CD8-positive, alpha-beta memory T cell (primary cell): ENCODE data around the gene MTMR8. TPM values are rescaled to one million over a fixed set of nuclear protein-coding genes. Genes with fewer than 3 reads are reported as not detected.

Experiments
- CTCF ChIA-PET: fragments of 350-600 bp; sonication (Branson Sonifier 250); formaldehyde crosslinking; loops from one replicate; lab custom pipeline; 2021; ENCODE audit warnings: antibody characterized with exemption; lab: Charles Lee
- POLR2A ChIA-PET: fragments of 350-600 bp; sonication (Branson Sonifier 250); formaldehyde crosslinking; loops from one replicate; lab custom pipeline; 2021; ENCODE audit warnings: antibody characterized with exemption; lab: Charles Lee
- DNase-seq, 5 donors: peaks; one replicate each; pipeline versions ENCODE4 v3.0.0 to v3.0.0-alpha.2; 2020 to 2022; ENCODE audit warnings: mixed read lengths in 1 of 5
- H3K27ac ChIP-seq: one replicate; pipeline ENCODE4 v1.7.0; 2013; ENCODE audit warnings: low read depth, mild to moderate bottlenecking, low read length, moderate library complexity
- H3K27me3 ChIP-seq: 2 replicates; pipeline ENCODE4 v1.7.0; 2013; ENCODE audit warnings: low read length, mild to moderate bottlenecking; ENCODE audit not compliant: insufficient read depth, poor library complexity, severe bottlenecking
- H3K36me3 ChIP-seq: 2 replicates; pipeline ENCODE4 v1.7.0; 2013; ENCODE audit warnings: mild to moderate bottlenecking, low read length, moderate library complexity; ENCODE audit not compliant: insufficient read depth
- H3K4me1 ChIP-seq: 2 replicates; pipeline ENCODE4 v1.7.0; 2013; ENCODE audit warnings: mild to moderate bottlenecking, low read length, moderate library complexity; ENCODE audit not compliant: insufficient read depth
- H3K4me3 ChIP-seq: 2 replicates; pipeline ENCODE4 v1.7.0; 2013; ENCODE audit warnings: mild to moderate bottlenecking, low read length
- H3K9me3 ChIP-seq: 2 replicates; pipeline ENCODE4 v1.7.0; 2013; ENCODE audit warnings: mild to moderate bottlenecking, low read length
- H3K27ac Mint-ChIP-seq, 8 donors: one replicate each; pipeline ENCODE4 v1.8.0; 2020 to 2021; ENCODE audit warnings: mixed read lengths in 8 of 8, mild to moderate bottlenecking in 6 of 8, inconsistent platforms in 3 of 8, moderate library complexity in 3 of 8
- H3K27me3 Mint-ChIP-seq, 2 donors: one replicate each; pipeline ENCODE4 v1.8.0; 2020 to 2021; ENCODE audit warnings: mixed read lengths in 2 of 2, mild to moderate bottlenecking in 1 of 2, moderate library complexity in 1 of 2
- H3K36me3 Mint-ChIP-seq, 3 donors: one replicate each; pipeline ENCODE4 v1.8.0; 2020 to 2021; ENCODE audit warnings: mixed read lengths in 3 of 3, inconsistent platforms in 1 of 3, mild to moderate bottlenecking in 1 of 3
- H3K4me1 Mint-ChIP-seq, 3 donors: one replicate each; pipeline ENCODE4 v1.8.0; 2020 to 2021; ENCODE audit warnings: mixed read lengths in 3 of 3, inconsistent platforms in 1 of 3, mild to moderate bottlenecking in 1 of 3
- H3K4me3 Mint-ChIP-seq, 7 donors: one replicate each; pipeline ENCODE4 v1.8.0; 2020 to 2021; ENCODE audit warnings: mixed read lengths in 7 of 7, mild to moderate bottlenecking in 6 of 7, moderate library complexity in 4 of 7, inconsistent platforms in 2 of 7
- H3K9me3 Mint-ChIP-seq, 5 donors: one replicate each; pipeline ENCODE4 v1.8.0; 2020 to 2022; ENCODE audit warnings: mixed read lengths in 5 of 5, mild to moderate bottlenecking in 3 of 5, moderate library complexity in 2 of 5, inconsistent platforms in 1 of 5
- polyA plus RNA-seq: library from polyadenylated mRNA; unstranded; fragments of 300-500 nt; fragmentation: Illumina TruSeq; gene quantifications from one replicate; pipeline ENCODE4 v1.2.3, GENCODE V29; 2021
- total RNA-seq, 2 experiments: library from RNA; stranded (reverse); gene quantifications; one replicate each; pipeline ENCODE4 v1.2.3, GENCODE V29; 2021

Gene MTMR8
- total and polyA plus RNA-seq, 3 experiments from 2014 or later, result 4.7 to 4.9 (median 4.7) TPM

DNA sequence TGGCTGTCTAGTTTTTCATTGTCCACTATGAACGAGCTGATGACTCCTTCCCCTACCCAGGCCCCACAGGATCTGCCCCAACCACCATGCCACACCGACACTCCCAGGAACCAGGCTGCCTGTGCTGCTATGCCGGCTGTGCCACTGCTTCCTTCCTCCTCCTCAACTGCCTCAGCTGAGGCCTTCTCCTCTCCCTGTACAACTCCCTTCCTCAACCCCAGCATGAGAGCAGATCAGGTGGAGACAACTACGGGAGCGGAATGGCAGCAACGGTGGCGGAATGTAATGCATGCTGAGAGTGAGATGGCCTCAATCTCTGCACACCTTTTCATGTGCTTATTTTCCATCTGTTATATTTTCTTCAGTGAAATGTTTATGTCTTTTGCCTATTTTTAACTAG, 88.5 kb downstream of the MTMR8 start:
- Histone ChIP-seq H3K36me3 (no peaks in the 10 kb centered on the region), H3K4me3 (no peak overlapping the region), H3K4me1 (no peaks in the 10 kb centered on the region), H3K27ac (no peak overlapping the region), H3K27me3 (no peaks in the 10 kb centered on the region), H3K9me3 (no peaks in the 10 kb centered on the region)
- no peak for DNase-seq
- Mint-ChIP-seq H3K27ac (no peak overlapping the region), H3K27me3 (peaks cover 0 to 5% of the 10 kb centered on the region in 2 donors), H3K4me3 (no peak overlapping the region), H3K4me1 (no peaks in the 10 kb centered on the region), H3K9me3 (peaks cover 8 to 48% (median 29%) of the 10 kb centered on the region in 5 donors), H3K36me3 (peaks cover 0 to 11% (median 5%) of the 10 kb centered on the region in 3 donors)
- CTCF ChIA-PET, result no interaction called here
- POLR2A ChIA-PET, result no interaction called here

DNA sequence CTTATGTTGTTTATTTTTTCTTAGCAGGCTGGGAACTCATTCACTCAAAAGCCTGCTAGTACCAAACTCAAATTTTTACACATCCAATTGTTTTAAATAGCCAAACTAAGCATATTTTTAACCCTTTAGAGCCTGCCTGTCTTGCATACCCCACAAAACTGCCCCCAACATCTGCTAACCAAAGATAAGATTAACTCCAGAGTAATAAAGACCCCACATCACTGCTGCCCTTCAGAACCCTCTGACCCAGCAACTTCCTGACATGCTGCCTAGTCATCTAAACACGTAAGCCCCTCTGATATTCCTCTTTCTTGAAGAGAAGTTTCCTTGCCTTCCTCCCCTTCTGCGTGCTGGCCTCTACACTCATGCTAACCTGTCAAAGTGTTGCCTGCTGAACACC, 104.1 kb downstream of the MTMR8 start:
- Histone ChIP-seq H3K27ac (no peak overlapping the region), H3K4me3 (no peak overlapping the region), H3K36me3 (no peaks in the 10 kb centered on the region), H3K27me3 (no peaks in the 10 kb centered on the region), H3K4me1 (no peaks in the 10 kb centered on the region), H3K9me3 (no peaks in the 10 kb centered on the region)
- no peak for DNase-seq
- H3K4me3 Mint-ChIP-seq, result no peak overlapping the region
- no peaks in the 10 kb centered on the region for H3K4me1 Mint-ChIP-seq
- ChIA-PET CTCF (no interaction called here), POLR2A (no interaction called here)
- H3K9me3 Mint-ChIP-seq, result peaks cover 0 to 25% (median 5%) of the 10 kb centered on the region in 5 donors
- peaks cover 5 to 14% (median 7%) of the 10 kb centered on the region in 3 donors for H3K36me3 Mint-ChIP-seq
- H3K27ac Mint-ChIP-seq, result no peak overlapping the region
- H3K27me3 Mint-ChIP-seq, result peaks cover 0 to 5% of the 10 kb centered on the region in 2 donors

DNA sequence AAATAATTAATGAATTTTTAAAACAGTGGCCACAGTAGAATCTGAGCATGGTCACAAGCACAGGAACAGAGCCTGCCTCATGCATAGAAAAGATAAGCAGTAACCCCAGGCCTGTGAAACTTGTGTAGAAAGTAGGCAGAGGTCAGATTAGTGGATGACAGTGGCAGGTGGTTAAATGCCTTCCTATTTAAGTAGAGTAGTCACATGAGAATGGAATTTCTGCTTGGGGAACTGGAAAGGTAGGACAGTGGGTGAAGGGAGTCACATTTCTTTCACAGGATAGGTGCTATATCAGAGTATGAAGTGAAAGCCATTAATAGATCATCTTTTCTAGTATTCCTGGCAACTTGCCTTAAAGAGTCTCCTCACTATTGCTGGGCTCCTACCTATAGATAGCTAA, 130.0 kb downstream of the MTMR8 start:
- peaks cover 10 to 60% (median 39%) of the 10 kb centered on the region in 3 donors for H3K36me3 Mint-ChIP-seq
- Histone ChIP-seq H3K27me3 (no peaks in the 10 kb centered on the region), H3K4me1 (no peaks in the 10 kb centered on the region), H3K9me3 (no peaks in the 10 kb centered on the region), H3K4me3 (no peak overlapping the region), H3K36me3 (no peaks in the 10 kb centered on the region), H3K27ac (no peak overlapping the region)
- POLR2A ChIA-PET, result no interaction called here
- peaks cover 0 to 2% of the 10 kb centered on the region in 2 donors for H3K27me3 Mint-ChIP-seq
- H3K27ac Mint-ChIP-seq, result peak overlapping the region in 1 of 8 donors; percentile 41
- DNase-seq, result no peak
- no peak overlapping the region for H3K4me3 Mint-ChIP-seq
- no peaks in the 10 kb centered on the region for H3K4me1 Mint-ChIP-seq
- CTCF ChIA-PET, result no interaction called here
- peaks cover 0 to 4% (median under 1%) of the 10 kb centered on the region in 5 donors for H3K9me3 Mint-ChIP-seq

DNA sequence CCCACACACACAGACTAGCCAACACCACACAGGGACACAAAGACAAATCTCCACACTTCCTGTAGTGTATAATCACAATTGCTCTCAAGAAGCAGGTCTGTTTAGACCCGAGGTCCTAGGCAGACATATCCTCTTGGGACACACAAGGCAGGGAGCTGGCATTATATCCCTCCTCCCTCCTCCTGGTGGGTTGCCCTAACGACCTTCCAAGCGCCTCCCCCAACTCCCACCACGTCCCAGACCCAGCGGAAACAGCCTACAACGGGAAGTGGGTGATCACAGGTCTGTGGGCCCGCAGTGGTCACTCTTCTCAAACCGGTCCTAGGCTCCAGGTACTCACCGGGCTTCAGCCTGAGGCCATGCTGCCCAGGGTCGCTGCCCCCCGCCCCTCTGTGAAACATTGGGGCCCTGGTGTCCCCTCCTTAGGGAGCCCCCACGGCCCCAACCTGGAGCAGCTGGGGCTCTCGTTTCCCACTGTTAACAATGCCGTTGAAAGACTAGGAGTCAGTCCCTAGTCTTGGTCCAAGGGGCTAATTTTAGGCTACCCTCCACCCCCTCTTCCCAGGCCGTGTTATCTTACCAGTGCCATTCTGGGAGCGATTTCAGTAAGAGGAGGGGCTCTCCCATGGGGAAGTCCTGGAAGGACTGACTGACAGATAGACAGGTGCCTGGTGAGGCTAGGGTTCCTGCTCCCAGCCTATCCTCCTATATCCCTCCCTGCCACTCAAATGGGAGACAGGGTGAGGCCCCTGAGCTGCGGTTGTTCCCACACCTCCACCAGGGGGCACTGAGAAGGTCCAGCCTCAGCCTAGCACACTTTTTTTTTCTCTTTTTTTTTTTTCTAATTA, 164.9 kb downstream of the MTMR8 start, which contains the start of gene ASB12:
TSS of gene ASB12 (minus strand) at position 485 of the 848 bp plus-strand sequence. CDS start 4,957 bp downstream, outside the sequence.
- Histone ChIP-seq H3K27me3 (no peaks in the 10 kb centered on the region), H3K4me1 (no peaks in the 10 kb centered on the region), H3K9me3 (no peaks in the 10 kb centered on the region), H3K27ac (no peak within 1 kb of the TSS), H3K4me3 (no peak within 1 kb of the TSS), H3K36me3 (no peaks in the 10 kb centered on the region)
- H3K36me3 Mint-ChIP-seq, result peaks cover 0 to 3% (median 0%) of the 10 kb centered on the region in 3 donors
- no peak within 1 kb of the TSS for H3K4me3 Mint-ChIP-seq
- no peaks in the 10 kb centered on the region for H3K27me3 Mint-ChIP-seq
- H3K4me1 Mint-ChIP-seq, result no peaks in the 10 kb centered on the region
- POLR2A ChIA-PET, result no interaction called here
- no peak within 1 kb of the TSS for H3K27ac Mint-ChIP-seq
- CTCF ChIA-PET, result no interaction called here
- peaks cover 0 to 5% (median 3%) of the 10 kb centered on the region in 5 donors for H3K9me3 Mint-ChIP-seq
- no peak for DNase-seq

DNA sequence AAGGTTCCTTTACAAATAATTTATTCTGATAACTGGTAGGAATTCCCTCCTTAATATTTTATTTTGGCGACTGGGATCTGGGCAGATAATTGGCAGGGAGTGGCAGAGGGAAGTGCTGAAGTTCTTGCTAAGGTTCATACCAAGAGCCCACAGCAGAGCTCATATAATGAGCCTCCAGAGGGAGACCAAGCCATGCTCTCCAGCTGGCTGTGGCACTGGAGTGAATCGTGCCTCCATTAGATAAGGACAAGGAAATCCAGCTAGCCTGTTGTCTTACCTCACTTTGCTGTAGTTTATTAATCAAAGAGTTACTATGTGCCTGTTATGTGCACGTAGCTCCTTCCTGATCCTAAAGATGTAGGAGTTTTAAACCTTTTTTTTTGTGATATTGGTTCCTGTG, 166.1 kb downstream of the MTMR8 start:
- H3K36me3 ChIP-seq, result no peaks in the 10 kb centered on the region
- no peak overlapping the region for H3K4me3 Mint-ChIP-seq
- CTCF ChIA-PET, result no interaction called here

More for the DNA sequence above, 166.1 kb downstream of the MTMR8 start:
- DNase-seq, result no peak
- Histone ChIP-seq H3K27ac (no peak overlapping the region), H3K4me1 (no peaks in the 10 kb centered on the region), H3K27me3 (no peaks in the 10 kb centered on the region), H3K9me3 (no peaks in the 10 kb centered on the region), H3K4me3 (no peak overlapping the region)
- POLR2A ChIA-PET, result no interaction called here
- Mint-ChIP-seq H3K36me3 (peaks cover 0 to 3% (median 0%) of the 10 kb centered on the region in 3 donors), H3K27ac (no peak overlapping the region), H3K9me3 (peaks cover 0 to 4% (median 3%) of the 10 kb centered on the region in 5 donors), H3K4me1 (no peaks in the 10 kb centered on the region), H3K27me3 (no peaks in the 10 kb centered on the region)

Other genes starting within 250 kb of the MTMR8 start
- gene AMER1, start 189.7 kb downstream of the MTMR8 start, total RNA-seq, result 1 to 10 TPM; 3.8 to 4.0 TPM
- 0.13 TPM for gene AMER1, start 189.7 kb downstream of the MTMR8 start, polyA plus RNA-seq
- gene ASB12, start 164.8 kb downstream of the MTMR8 start, total RNA-seq, result not detected
- gene ASB12, start 164.8 kb downstream of the MTMR8 start, polyA plus RNA-seq, result not detected